ENCODE measurements around the gene CCDC66. TPM values are rescaled to one million over a fixed set of nuclear protein-coding genes. Genes with fewer than 3 reads are reported as not detected.

The CCDC66 gene
- total RNA-seq, 1 experiment from 2014 or later = 32.0 TPM

GRCh38 chr3:56610669-56611335 is 53.8 kb downstream of the CCDC66 start:
- Histone ChIP-seq H2AK5ac (ENCODE audit: insufficient read length, low read length) (no peak overlapping the region), H3K79me2 (ENCODE audit: insufficient read depth, low read length) (no peaks in the 10 kb centered on the region; the same call in 1 of the 2 replicates), H2BK12ac (ENCODE audit: insufficient read length, low read depth, low read length) (no peak overlapping the region), H2BK120ac (ENCODE audit: low read depth, low read length, poor library complexity, severe bottlenecking) (no peak overlapping the region), H3K27ac (ENCODE audit: insufficient read length, low read depth, low read length) (no peak overlapping the region), H3K23ac (ENCODE audit: insufficient read length, low read depth, low read length) (no peak overlapping the region), H4K5ac (ENCODE audit: insufficient read length, low read depth, low read length) (no peak overlapping the region), H3K4ac (ENCODE audit: low read depth, low read length) (no peak overlapping the region), H3T11ph (ENCODE audit: low read length) (no peak overlapping the region), H3K56ac (ENCODE audit: insufficient read length, low read depth, low read length) (no peak overlapping the region), H4K8ac (replicated peaks; ENCODE audit: insufficient read length, low read depth, low read length) (no peak overlapping the region), H3K4me1 (ENCODE audit: insufficient read depth, low read length) (peaks cover 4% of the 10 kb centered on the region; the same call in 1 of the 2 replicates), H3K4me2 (ENCODE audit: insufficient read depth, insufficient read length, low read length) (no peak overlapping the region), H3K27me3 (ENCODE audit: insufficient read depth, low read length) (no peaks in the 10 kb centered on the region), H2BK5ac (ENCODE audit: insufficient read length, low read length) (no peak overlapping the region), H4K91ac (ENCODE audit: insufficient read length, low read depth, low read length) (no peak overlapping the region), H2BK20ac (ENCODE audit: low read depth, low read length, poor library complexity, severe bottlenecking) (no peak overlapping the region), H3K79me1 (ENCODE audit: insufficient read depth, low read depth, low read length, poor library complexity, severe bottlenecking) (no peaks in the 10 kb centered on the region), H3K23me2 (ENCODE audit: insufficient read length, low read depth, low read length, poor library complexity, severe bottlenecking) (no peaks in the 10 kb centered on the region), H3K14ac (ENCODE audit: insufficient read depth, low read length) (no peak overlapping the region), H3K9me3 (ENCODE audit: control insufficient read depth, low read depth, low read length) (no peaks in the 10 kb centered on the region), H3K18ac (ENCODE audit: insufficient read length, low read depth, low read length) (no peak overlapping the region), H3K9ac (ENCODE audit: extremely low read depth, insufficient read length, low read length) (no peak overlapping the region), H4K20me1 (ENCODE audit: control insufficient read depth, insufficient read depth, insufficient read length) (no peaks in the 10 kb centered on the region), H2AFZ (ENCODE audit: low read length) (no peak overlapping the region), H2BK15ac (ENCODE audit: low read depth, low read length) (no peak overlapping the region)
- DNase-seq = no peak
- Mint-ChIP-seq H3K4me1 (peaks cover 26 to 27% of the 10 kb centered on the region in 2 experiments), H3K4me3 (no peak overlapping the region), H3K27ac (peak overlapping the region; percentile 68 to 92 (median 76); a peak in 6 of 7 replicates), H3K9me3 (peaks cover 0 to 12% of the 10 kb centered on the region in 2 experiments; a peak in 4 of 5 replicates), H3K36me3 (ENCODE audit: insufficient read depth in 1 of 3, low read depth in 3 of 3) (peaks cover 57 to 66% (median 61%) of the 10 kb centered on the region in 3 experiments), H3K27me3 (ENCODE audit: low read depth) (no peaks in the 10 kb centered on the region)
- TF ChIP-seq, protein P1, sequence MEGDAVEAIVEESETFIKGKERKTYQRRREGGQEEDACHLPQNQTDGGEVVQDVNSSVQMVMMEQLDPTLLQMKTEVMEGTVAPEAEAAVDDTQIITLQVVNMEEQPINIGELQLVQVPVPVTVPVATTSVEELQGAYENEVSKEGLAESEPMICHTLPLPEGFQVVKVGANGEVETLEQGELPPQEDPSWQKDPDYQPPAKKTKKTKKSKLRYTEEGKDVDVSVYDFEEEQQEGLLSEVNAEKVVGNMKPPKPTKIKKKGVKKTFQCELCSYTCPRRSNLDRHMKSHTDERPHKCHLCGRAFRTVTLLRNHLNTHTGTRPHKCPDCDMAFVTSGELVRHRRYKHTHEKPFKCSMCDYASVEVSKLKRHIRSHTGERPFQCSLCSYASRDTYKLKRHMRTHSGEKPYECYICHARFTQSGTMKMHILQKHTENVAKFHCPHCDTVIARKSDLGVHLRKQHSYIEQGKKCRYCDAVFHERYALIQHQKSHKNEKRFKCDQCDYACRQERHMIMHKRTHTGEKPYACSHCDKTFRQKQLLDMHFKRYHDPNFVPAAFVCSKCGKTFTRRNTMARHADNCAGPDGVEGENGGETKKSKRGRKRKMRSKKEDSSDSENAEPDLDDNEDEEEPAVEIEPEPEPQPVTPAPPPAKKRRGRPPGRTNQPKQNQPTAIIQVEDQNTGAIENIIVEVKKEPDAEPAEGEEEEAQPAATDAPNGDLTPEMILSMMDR (conservative IDR thresholded peaks at IDR 0.05) = no peak
- WGBS (ENCODE audit: extremely low coverage, insufficient read length, low lambda C conversion rate) = no CpG with 5 or more reads among the region's 7 CpGs

All from H9 (cell line).